Measurements from ENCODE around the gene NOP14.

The NOP14 gene

GRCh38 chr4:2927016-2927695, 36.0 kb downstream of the NOP14 start:
- TF ChIP-seq CTCF (IDR thresholded peaks at IDR 0.05; ENCODE audit: low read depth, low read length, missing control alignments): no peak
- H3K4me3 ChIP-seq (ENCODE audit: low read depth, low read length): no peak overlapping the region
- H3K36me3 ChIP-seq (replicated peaks): peaks cover 62% of the 10 kb centered on the region
- no peaks in the 10 kb centered on the region for H3K27me3 ChIP-seq (replicated peaks)
- in situ Hi-C loops (cut with HindIII; ENCODE audit: low pct_ligation_motif_present, low sequenced_read_pairs): no loop called here
- DNase-seq: no peak
- no peak overlapping the region for H3K27ac ChIP-seq

GRCh38 chr4:2925931-2926860, 37.0 kb downstream of the NOP14 start:
- in situ Hi-C loops (cut with HindIII; ENCODE audit: low pct_ligation_motif_present, low sequenced_read_pairs): no loop called here

GRCh38 chr4:2925496-2925895, 37.7 kb downstream of the NOP14 start:
- Histone ChIP-seq H3K36me3 (replicated peaks) (peaks cover 48% of the 10 kb centered on the region), H3K4me3 (ENCODE audit: low read depth, low read length) (no peak overlapping the region), H3K27me3 (replicated peaks) (no peaks in the 10 kb centered on the region), H3K27ac (no peak overlapping the region)
- in situ Hi-C loops (cut with HindIII; ENCODE audit: low pct_ligation_motif_present, low sequenced_read_pairs): no loop called here
- no peak for DNase-seq
- TF ChIP-seq CTCF (IDR thresholded peaks at IDR 0.05; ENCODE audit: low read depth, low read length, missing control alignments): no peak

More at GRCh38 chr4:2925931-2926860, 37.0 kb downstream of the NOP14 start:
- DNase-seq: no peak
- Histone ChIP-seq H3K27ac (no peak overlapping the region), H3K4me3 (ENCODE audit: low read depth, low read length) (no peak overlapping the region), H3K36me3 (replicated peaks) (peaks cover 53% of the 10 kb centered on the region), H3K27me3 (replicated peaks) (no peaks in the 10 kb centered on the region)
- TF ChIP-seq CTCF (IDR thresholded peaks at IDR 0.05; ENCODE audit: low read depth, low read length, missing control alignments): no peak

GRCh38 chr4:2924765-2925301, 38.4 kb downstream of the NOP14 start:
- in situ Hi-C loops (cut with HindIII; ENCODE audit: low pct_ligation_motif_present, low sequenced_read_pairs): no loop called here
- Histone ChIP-seq H3K36me3 (replicated peaks) (peaks cover 41% of the 10 kb centered on the region), H3K27me3 (replicated peaks) (no peaks in the 10 kb centered on the region), H3K4me3 (ENCODE audit: low read depth, low read length) (no peak overlapping the region), H3K27ac (no peak overlapping the region)
- DNase-seq: no peak
- no peak for TF ChIP-seq CTCF (IDR thresholded peaks at IDR 0.05; ENCODE audit: low read depth, low read length, missing control alignments)

DNA sequence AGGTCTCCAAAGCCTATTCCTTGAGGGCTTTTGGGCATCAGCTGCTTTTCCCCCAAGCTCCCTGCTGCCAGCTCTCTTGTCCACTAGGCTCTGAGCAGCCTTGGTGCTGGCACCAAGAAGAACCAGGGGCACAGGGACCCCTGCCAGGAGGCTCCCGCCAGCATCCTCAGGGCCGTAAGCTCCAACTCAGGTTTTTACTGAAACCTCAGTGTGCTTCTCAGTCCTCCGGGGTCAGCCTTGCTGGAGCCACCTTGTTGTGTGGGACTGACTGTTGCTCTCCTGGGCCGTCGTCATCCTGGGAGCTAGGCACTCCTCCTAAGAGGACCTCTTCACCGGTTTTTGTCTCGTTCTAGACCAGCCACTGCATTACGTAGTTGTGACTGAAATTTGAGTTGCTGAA, 38.9 kb downstream of the NOP14 start:
- no peaks in the 10 kb centered on the region for H3K27me3 ChIP-seq (replicated peaks)
- in situ Hi-C loops (cut with HindIII; ENCODE audit: low pct_ligation_motif_present, low sequenced_read_pairs): no loop called here
- no peak for TF ChIP-seq CTCF (IDR thresholded peaks at IDR 0.05; ENCODE audit: low read depth, low read length, missing control alignments)
- H3K4me3 ChIP-seq (ENCODE audit: low read depth, low read length): no peak overlapping the region
- no peak overlapping the region for H3K27ac ChIP-seq
- DNase-seq: no peak
- H3K36me3 ChIP-seq (replicated peaks): peaks cover 36% of the 10 kb centered on the region
